Fibroblast of skin of right biceps (primary cell): ENCODE data around the gene SMPD3.

Experiments
- DNase-seq: peaks from one replicate; pipeline ENCODE4 v3.0.0-alpha.2; 2013

SMPD3 gene

GRCh38 chr16:68470461-68471150, 22.3 kb upstream of the SMPD3 start:
- no peak for DNase-seq

GRCh38 chr16:68469796-68470460, 21.6 kb upstream of the SMPD3 start:
- DNase-seq, result no peak

GRCh38 chr16:68468842-68469241, 20.5 kb upstream of the SMPD3 start:
- no peak for DNase-seq

- DNase-seq, result no peak
These were observed 17.9 kb upstream of the SMPD3 start for GRCh38 chr16:68466174-68466573.

- DNase-seq, result no peak
These were observed 15.6 kb upstream of the SMPD3 start for GRCh38 chr16:68463904-68464303.

GRCh38 chr16:68460067-68460466, 11.8 kb upstream of the SMPD3 start:
- DNase-seq, result no peak

GRCh38 chr16:68459457-68459856, 11.1 kb upstream of the SMPD3 start:
- no peak for DNase-seq

GRCh38 chr16:68458551-68458950, 10.2 kb upstream of the SMPD3 start:
- DNase-seq, result no peak

- DNase-seq, result no peak
These were observed 9.8 kb upstream of the SMPD3 start for GRCh38 chr16:68458101-68458500.

GRCh38 chr16:68455631-68456030, 7.3 kb upstream of the SMPD3 start:
- DNase-seq, result no peak

GRCh38 chr16:68454920-68455435, 6.7 kb upstream of the SMPD3 start:
- DNase-seq, result no peak

- DNase-seq, result no peak
These were observed 5.5 kb upstream of the SMPD3 start for GRCh38 chr16:68453816-68454215.

- peak; percentile 16 for DNase-seq
These were observed 3.9 kb upstream of the SMPD3 start for GRCh38 chr16:68452176-68452575.

- no peak for DNase-seq
These were observed 3.4 kb upstream of the SMPD3 start for GRCh38 chr16:68451676-68452075.

GRCh38 chr16:68450741-68451255, 2.5 kb upstream of the SMPD3 start:
- no peak for DNase-seq

- DNase-seq, result no peak
These were observed 502 bp downstream of the SMPD3 start for GRCh38 chr16:68447653-68448359.

GRCh38 chr16:68446681-68447652, 1.3 kb downstream of the SMPD3 start:
- DNase-seq, result no peak

GRCh38 chr16:68445458-68445857, 2.9 kb downstream of the SMPD3 start:
- DNase-seq, result peak; percentile 4

GRCh38 chr16:68444056-68444657, 4.2 kb downstream of the SMPD3 start:
- DNase-seq, result peak; percentile 31

- no peak for DNase-seq
These were observed 11.7 kb downstream of the SMPD3 start for GRCh38 chr16:68436581-68436980.

GRCh38 chr16:68434624-68435210, 13.6 kb downstream of the SMPD3 start:
- no peak for DNase-seq

- no peak for DNase-seq
These were observed 15.0 kb downstream of the SMPD3 start for GRCh38 chr16:68433316-68433715.
